Astrocyte (in vitro differentiated cells and primary cell): ENCODE data around the gene PLCH1.

Experiments used
- EZH2 ChIP-seq: IDR thresholded peaks from 2 replicates; pipeline ENCODE4 v1.6.1; 2012; ENCODE audit warnings: mild to moderate bottlenecking, low read length, inconsistent platforms; ENCODE audit not compliant: insufficient read depth
- TF ChIP-seq, protein P1 (sequence below): IDR thresholded peaks from 2 replicates; pipeline ENCODE4 v1.5.1; 2011; ENCODE audit warnings: low read depth, mild to moderate bottlenecking, inconsistent platforms, low read length, moderate library complexity; ENCODE audit not compliant: insufficient read depth

DNA sequence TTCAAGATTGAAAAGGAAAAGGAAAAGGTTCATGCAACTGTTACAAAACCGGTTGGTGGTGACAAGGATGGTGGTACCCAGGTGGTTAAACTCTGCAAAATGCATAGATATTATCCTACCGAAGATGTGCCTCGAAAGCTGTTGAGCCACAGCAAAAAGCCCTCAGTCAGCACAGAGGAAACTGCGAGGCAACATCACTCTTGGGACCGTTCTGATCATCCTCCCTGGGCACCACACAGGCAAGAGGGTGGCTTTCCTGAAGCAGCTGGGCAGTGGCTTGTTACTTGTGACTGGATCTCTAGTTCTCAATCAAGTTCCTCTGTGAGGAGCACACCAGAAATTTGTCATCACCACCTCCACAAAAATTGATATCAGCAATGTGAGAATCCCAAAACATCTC is 86.9 kb downstream of the PLCH1 start:
- TF ChIP-seq, protein P1, sequence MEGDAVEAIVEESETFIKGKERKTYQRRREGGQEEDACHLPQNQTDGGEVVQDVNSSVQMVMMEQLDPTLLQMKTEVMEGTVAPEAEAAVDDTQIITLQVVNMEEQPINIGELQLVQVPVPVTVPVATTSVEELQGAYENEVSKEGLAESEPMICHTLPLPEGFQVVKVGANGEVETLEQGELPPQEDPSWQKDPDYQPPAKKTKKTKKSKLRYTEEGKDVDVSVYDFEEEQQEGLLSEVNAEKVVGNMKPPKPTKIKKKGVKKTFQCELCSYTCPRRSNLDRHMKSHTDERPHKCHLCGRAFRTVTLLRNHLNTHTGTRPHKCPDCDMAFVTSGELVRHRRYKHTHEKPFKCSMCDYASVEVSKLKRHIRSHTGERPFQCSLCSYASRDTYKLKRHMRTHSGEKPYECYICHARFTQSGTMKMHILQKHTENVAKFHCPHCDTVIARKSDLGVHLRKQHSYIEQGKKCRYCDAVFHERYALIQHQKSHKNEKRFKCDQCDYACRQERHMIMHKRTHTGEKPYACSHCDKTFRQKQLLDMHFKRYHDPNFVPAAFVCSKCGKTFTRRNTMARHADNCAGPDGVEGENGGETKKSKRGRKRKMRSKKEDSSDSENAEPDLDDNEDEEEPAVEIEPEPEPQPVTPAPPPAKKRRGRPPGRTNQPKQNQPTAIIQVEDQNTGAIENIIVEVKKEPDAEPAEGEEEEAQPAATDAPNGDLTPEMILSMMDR, result no peak
- no peak for TF ChIP-seq EZH2
